ENCODE results near the gene SLC25A45. TPM values are rescaled to one million over a fixed set of nuclear protein-coding genes. Genes with fewer than 3 reads are reported as not detected.

Gene SLC25A45
- polyA plus RNA-seq, 1 of the 3 experiments (the other 2 are of a cell fraction): 3.6 TPM

DNA sequence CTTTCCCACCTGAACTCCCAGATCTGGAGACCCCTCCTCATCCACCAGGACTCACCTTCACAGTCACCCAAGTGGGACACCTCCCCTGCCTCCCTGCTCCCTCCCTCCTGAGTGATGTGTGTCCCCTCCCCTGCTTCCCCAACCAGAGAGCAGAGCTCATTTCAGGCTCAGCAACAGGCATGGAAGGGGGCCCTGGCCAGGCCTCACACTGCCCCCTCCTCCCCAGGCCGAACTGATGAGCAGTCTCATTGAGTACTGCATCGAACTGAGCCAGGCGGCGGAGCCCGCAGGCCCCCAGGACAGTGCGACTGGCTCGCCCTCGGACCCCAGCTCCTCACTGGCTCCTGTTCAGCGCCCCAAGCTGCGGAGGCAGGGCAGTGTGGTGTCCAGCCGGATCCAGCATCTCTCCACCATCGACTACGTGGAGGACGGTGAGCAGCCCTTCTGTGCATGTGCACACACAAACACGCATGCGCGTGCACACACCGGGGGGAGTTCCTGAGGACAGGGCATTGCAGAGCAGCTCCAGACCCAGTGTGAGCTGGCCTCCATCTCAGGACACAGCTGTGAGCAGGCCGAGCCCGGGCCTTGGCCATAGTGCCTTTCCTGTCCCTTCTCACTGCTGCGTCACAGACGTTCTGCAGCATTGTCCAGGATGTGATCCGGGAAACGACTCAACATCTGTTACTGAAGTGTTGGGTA, 22.3 kb upstream of the SLC25A45 start:
- H3K9me3 ChIP-seq: no peaks in the 10 kb centered on the region
- TF ChIP-seq, protein P1, sequence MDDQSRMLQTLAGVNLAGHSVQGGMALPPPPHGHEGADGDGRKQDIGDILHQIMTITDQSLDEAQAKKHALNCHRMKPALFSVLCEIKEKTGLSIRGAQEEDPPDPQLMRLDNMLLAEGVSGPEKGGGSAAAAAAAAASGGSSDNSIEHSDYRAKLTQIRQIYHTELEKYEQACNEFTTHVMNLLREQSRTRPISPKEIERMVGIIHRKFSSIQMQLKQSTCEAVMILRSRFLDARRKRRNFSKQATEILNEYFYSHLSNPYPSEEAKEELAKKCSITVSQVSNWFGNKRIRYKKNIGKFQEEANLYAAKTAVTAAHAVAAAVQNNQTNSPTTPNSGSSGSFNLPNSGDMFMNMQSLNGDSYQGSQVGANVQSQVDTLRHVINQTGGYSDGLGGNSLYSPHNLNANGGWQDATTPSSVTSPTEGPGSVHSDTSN (IDR thresholded peaks at IDR 0.05): no peak
- TF ChIP-seq EP300 (IDR thresholded peaks at IDR 0.05; ENCODE audit: borderline replicate concordance in 1 of 2, low read depth in 1 of 2, low read length in 1 of 2) (no peak), TAF1 (IDR thresholded peaks at IDR 0.05; ENCODE audit: borderline replicate concordance, low read depth, low read length) (no peak), TCF12 (IDR thresholded peaks at IDR 0.05) (no peak), RAD21 (IDR thresholded peaks at IDR 0.05; ENCODE audit: low read length) (no peak), CHD2 (IDR thresholded peaks at IDR 0.05; ENCODE audit: low read length, partially characterized antibody) (no peak), JUND (IDR thresholded peaks at IDR 0.05) (no peak), RCOR1 (IDR thresholded peaks at IDR 0.05; ENCODE audit: low read length) (no peak), FOSL2 (IDR thresholded peaks at IDR 0.05; ENCODE audit: borderline replicate concordance, low read depth) (no peak)
- TF ChIP-seq, protein P2, sequence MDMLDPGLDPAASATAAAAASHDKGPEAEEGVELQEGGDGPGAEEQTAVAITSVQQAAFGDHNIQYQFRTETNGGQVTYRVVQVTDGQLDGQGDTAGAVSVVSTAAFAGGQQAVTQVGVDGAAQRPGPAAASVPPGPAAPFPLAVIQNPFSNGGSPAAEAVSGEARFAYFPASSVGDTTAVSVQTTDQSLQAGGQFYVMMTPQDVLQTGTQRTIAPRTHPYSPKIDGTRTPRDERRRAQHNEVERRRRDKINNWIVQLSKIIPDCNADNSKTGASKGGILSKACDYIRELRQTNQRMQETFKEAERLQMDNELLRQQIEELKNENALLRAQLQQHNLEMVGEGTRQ (IDR thresholded peaks at IDR 0.05; ENCODE audit: borderline replicate concordance, low read depth, low read length): no peak
- TF ChIP-seq, protein P3, sequence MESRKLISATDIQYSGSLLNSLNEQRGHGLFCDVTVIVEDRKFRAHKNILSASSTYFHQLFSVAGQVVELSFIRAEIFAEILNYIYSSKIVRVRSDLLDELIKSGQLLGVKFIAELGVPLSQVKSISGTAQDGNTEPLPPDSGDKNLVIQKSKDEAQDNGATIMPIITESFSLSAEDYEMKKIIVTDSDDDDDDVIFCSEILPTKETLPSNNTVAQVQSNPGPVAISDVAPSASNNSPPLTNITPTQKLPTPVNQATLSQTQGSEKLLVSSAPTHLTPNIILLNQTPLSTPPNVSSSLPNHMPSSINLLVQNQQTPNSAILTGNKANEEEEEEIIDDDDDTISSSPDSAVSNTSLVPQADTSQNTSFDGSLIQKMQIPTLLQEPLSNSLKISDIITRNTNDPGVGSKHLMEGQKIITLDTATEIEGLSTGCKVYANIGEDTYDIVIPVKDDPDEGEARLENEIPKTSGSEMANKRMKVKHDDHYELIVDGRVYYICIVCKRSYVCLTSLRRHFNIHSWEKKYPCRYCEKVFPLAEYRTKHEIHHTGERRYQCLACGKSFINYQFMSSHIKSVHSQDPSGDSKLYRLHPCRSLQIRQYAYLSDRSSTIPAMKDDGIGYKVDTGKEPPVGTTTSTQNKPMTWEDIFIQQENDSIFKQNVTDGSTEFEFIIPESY (IDR thresholded peaks at IDR 0.05; ENCODE audit: borderline replicate concordance, low read depth): no peak
- peaks cover 3% of the 10 kb centered on the region for H3F3A ChIP-seq (replicated peaks; ENCODE audit: insufficient read depth)
- DNase-seq: no peak
- H3K79me2 ChIP-seq (ENCODE audit: insufficient read depth): no peaks in the 10 kb centered on the region
- 96% methylated on average over 17 of the region's 24 CpGs for WGBS (ENCODE audit: low lambda C conversion rate)
- no peak overlapping the region for H3K4me3 ChIP-seq (ENCODE audit: low read depth in 2 of 2, low read length in 1 of 2)
- no peak overlapping the region for H3K27ac ChIP-seq (ENCODE audit: low read depth in 2 of 2, low read length in 1 of 2)
- H3K4me2 ChIP-seq: no peak overlapping the region
- no peaks in the 10 kb centered on the region for H3K27me3 ChIP-seq (ENCODE audit: insufficient read depth)
- POLR2A ChIA-PET: no interaction called here
- no peaks in the 10 kb centered on the region for H3K9me2 ChIP-seq
- CTCF ChIA-PET: interaction anchor here (1.8 to 3.6 kb wide), 3 partner anchors 11 to 64 kb away, joined by 5 to 20 read pairs (median 5); no protein-coding TSS in a partner anchor
- no peak overlapping the region for H2AFZ ChIP-seq (ENCODE audit: low read depth)
- no peak overlapping the region for H3K9ac ChIP-seq
- H3K4me1 ChIP-seq (ENCODE audit: control insufficient read depth in 1 of 2, insufficient read depth in 2 of 2, low read depth in 1 of 2, low read length in 1 of 2): no peaks in the 10 kb centered on the region
- H4K20me1 ChIP-seq (ENCODE audit: insufficient read depth): no peaks in the 10 kb centered on the region
- H3K36me3 ChIP-seq (replicated peaks in 1 of 2; ENCODE audit: control insufficient read depth in 1 of 2, insufficient read depth in 2 of 2, low read length in 1 of 2): peaks cover 14 to 29% of the 10 kb centered on the region in 2 experiments

DNA sequence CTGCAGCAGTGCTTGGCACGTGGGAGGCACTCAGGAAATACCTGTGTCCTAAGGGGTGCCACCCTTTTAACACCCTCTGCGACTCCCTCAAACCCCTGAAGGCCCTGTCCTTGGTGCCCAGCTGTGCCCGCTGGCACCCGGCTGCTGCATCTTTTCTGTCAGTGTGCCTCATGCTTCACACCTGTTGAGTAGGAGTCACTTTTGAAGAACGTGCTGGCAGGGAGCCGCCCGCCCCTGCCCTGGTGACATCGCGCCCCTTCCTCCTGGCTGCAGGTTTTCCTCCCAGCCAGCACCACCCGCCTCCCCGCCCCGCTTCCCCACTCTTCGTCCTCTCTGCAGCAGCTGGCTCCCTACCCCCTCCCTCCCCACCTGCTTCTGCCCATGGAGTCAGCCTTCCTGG, 21.8 kb upstream of the SLC25A45 start:
- DNase-seq: no peak
- no peaks in the 10 kb centered on the region for H3K27me3 ChIP-seq (ENCODE audit: insufficient read depth)
- CTCF ChIA-PET: interaction anchor here (2.2 to 3.6 kb wide), 2 partner anchors 12 to 65 kb away, joined by 5 to 20 read pairs; no protein-coding TSS in a partner anchor
- H3F3A ChIP-seq (replicated peaks; ENCODE audit: insufficient read depth): peaks cover 3% of the 10 kb centered on the region
- H3K4me3 ChIP-seq (ENCODE audit: low read depth in 2 of 2, low read length in 1 of 2): no peak overlapping the region
- no peaks in the 10 kb centered on the region for H3K9me2 ChIP-seq
- no peak overlapping the region for H3K27ac ChIP-seq (ENCODE audit: low read depth in 2 of 2, low read length in 1 of 2)
- H4K20me1 ChIP-seq (ENCODE audit: insufficient read depth): no peaks in the 10 kb centered on the region
- no peaks in the 10 kb centered on the region for H3K4me1 ChIP-seq (ENCODE audit: control insufficient read depth in 1 of 2, insufficient read depth in 2 of 2, low read depth in 1 of 2, low read length in 1 of 2)
- no peak overlapping the region for H3K4me2 ChIP-seq
- POLR2A ChIA-PET: no interaction called here
- no peak overlapping the region for H3K9ac ChIP-seq
- no peak overlapping the region for H2AFZ ChIP-seq (ENCODE audit: low read depth)
- no peaks in the 10 kb centered on the region for H3K9me3 ChIP-seq
- H3K79me2 ChIP-seq (ENCODE audit: insufficient read depth): no peaks in the 10 kb centered on the region
- peaks cover 16 to 24% of the 10 kb centered on the region in 2 experiments for H3K36me3 ChIP-seq (replicated peaks in 1 of 2; ENCODE audit: control insufficient read depth in 1 of 2, insufficient read depth in 2 of 2, low read length in 1 of 2)
- WGBS (ENCODE audit: low lambda C conversion rate): 98% methylated on average over 11 of the region's 13 CpGs
- TF ChIP-seq FOXJ3 (CRISPR knock-in tag; IDR thresholded peaks at IDR 0.05) (no peak), MXI1 (IDR thresholded peaks at IDR 0.05; ENCODE audit: low read depth, low read length) (no peak), RFX5 (IDR thresholded peaks at IDR 0.05; ENCODE audit: low read length) (no peak), TEAD4 (IDR thresholded peaks at IDR 0.05; ENCODE audit: borderline replicate concordance, insufficient read depth) (no peak)
- TF ChIP-seq, protein P4, sequence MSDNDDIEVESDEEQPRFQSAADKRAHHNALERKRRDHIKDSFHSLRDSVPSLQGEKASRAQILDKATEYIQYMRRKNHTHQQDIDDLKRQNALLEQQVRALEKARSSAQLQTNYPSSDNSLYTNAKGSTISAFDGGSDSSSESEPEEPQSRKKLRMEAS (IDR thresholded peaks at IDR 0.05; ENCODE audit: low read depth): no peak
- TF ChIP-seq, protein P1 (IDR thresholded peaks at IDR 0.05): no peak
- TF ChIP-seq, protein P5, sequence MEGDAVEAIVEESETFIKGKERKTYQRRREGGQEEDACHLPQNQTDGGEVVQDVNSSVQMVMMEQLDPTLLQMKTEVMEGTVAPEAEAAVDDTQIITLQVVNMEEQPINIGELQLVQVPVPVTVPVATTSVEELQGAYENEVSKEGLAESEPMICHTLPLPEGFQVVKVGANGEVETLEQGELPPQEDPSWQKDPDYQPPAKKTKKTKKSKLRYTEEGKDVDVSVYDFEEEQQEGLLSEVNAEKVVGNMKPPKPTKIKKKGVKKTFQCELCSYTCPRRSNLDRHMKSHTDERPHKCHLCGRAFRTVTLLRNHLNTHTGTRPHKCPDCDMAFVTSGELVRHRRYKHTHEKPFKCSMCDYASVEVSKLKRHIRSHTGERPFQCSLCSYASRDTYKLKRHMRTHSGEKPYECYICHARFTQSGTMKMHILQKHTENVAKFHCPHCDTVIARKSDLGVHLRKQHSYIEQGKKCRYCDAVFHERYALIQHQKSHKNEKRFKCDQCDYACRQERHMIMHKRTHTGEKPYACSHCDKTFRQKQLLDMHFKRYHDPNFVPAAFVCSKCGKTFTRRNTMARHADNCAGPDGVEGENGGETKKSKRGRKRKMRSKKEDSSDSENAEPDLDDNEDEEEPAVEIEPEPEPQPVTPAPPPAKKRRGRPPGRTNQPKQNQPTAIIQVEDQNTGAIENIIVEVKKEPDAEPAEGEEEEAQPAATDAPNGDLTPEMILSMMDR (IDR thresholded peaks at IDR 0.05): no peak
- TF ChIP-seq, protein P6, sequence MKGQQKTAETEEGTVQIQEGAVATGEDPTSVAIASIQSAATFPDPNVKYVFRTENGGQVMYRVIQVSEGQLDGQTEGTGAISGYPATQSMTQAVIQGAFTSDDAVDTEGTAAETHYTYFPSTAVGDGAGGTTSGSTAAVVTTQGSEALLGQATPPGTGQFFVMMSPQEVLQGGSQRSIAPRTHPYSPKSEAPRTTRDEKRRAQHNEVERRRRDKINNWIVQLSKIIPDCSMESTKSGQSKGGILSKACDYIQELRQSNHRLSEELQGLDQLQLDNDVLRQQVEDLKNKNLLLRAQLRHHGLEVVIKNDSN (IDR thresholded peaks at IDR 0.05; ENCODE audit: borderline replicate concordance, low read depth): no peak

Measured in SK-N-SH (cell line).